ENCODE data around the gene GAS7.
"Not testable (repeated sequence)": the region's sequence is repeated elsewhere in the genome, so short reads cannot be mapped to it uniquely, and the experiment has no call there.

GAS7 gene

DNA sequence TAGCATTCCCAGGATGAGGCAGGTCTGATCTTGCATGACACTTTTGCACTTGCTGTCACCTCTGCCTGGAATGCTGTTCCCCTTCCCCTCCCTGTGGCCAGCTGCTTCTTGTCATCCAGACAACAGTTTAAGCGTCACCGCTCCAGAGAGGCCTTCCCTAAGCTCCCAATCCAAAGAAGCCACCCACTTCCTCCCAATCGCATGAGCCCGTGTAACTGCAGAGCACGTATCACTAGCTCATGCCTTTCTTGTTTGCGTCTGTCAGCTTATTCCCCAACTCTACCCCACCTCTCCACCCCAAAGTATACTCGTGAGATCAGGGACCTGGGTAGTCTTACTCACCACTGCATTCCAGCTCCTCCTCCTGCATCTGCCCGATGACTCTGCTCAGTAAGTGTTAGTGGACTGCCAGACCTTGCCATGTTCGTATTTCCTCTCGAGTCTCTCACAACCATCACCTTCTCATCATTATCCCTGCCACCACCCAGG, 92.8 kb downstream of the GAS7 start:
- DNase-seq, result no peak

GRCh38 chr17:10103712-10104111, 94.7 kb downstream of the GAS7 start:
- no peak for DNase-seq

- DNase-seq, result no peak
These were observed 95.6 kb downstream of the GAS7 start for GRCh38 chr17:10102817-10103216.

- DNase-seq, result no peak
These were observed 99.3 kb downstream of the GAS7 start for GRCh38 chr17:10099051-10099571.

DNA sequence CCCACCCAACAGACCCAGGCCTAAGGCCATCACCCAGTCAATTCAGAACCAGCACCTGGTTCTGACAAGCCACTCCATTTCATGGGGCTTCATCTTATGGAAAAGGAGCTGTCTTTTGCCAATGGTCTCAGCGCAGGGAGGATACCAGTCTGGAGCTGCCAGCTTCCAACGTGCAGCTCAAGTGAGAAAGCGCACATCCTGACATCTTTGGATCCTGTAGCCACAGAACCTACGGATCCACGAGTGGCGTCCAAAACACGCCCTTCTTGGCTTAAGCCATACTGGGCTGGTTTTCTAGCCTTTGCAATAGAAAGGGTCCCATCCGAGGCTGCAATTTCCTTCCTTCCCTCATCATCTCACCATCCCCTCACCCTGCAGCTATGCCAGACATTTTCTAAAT, 101.8 kb downstream of the GAS7 start:
- DNase-seq, result no peak

- not testable (repeated sequence) for DNase-seq
These were observed 103.1 kb downstream of the GAS7 start for GRCh38 chr17:10095295-10095694.

DNA sequence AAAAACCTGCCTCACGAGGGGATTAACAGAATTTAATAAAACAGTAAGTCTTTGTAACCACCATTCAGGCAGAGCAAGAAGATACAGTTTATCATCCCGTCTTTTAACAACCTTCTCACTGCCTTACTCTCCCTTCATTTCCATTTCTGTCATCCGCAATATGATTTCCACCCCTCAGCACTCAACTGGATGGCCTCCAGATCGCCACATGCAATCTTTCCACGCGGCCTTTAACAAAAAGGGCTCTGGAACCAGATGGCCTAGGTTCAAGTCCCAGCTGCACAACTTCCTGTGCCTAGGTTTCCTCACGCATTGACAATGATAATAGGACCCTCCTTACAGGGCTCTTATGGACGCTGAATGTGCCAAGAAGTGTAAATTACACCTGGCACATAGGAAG, 103.6 kb downstream of the GAS7 start:
- no peak for DNase-seq

DNA sequence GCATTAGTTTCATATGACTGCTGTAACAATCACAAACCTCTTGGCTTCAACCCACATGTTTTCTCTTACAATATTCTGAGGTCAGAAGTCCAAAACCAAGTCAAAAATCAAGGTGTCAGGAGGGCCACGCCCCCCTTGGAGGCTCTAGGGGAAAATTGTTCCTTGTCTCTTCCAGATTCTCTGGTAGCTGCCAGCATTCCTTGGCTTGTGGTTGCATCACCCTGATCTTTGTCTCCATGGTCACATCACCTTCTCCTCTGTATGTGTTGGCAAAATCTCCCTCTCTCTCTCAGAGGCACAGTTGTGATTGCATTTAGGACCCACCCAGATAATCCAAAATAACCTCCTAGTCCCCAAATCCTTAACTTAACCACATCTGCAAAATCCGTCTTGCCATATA, 105.8 kb downstream of the GAS7 start:
- no peak for DNase-seq

DNA sequence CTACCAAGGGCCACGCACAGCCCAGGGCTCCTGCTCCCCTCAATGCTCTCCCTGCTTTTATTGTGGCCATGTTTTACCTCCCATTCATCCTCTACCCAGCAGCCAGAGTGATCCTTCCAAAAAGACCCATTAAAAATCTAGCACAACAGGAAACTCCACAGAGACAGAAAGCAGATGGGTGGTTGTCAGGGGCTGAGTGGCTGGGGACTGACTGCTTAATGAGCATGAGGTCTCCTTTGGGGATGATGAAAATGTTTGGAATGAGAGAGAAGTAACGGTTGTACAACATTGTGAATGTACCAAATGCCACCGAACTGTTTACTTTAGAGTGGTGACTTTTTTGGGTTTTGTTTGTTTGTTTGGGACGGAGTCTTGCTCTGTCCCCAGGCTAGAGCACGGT, 107.4 kb downstream of the GAS7 start:
- DNase-seq, result no peak

DNA sequence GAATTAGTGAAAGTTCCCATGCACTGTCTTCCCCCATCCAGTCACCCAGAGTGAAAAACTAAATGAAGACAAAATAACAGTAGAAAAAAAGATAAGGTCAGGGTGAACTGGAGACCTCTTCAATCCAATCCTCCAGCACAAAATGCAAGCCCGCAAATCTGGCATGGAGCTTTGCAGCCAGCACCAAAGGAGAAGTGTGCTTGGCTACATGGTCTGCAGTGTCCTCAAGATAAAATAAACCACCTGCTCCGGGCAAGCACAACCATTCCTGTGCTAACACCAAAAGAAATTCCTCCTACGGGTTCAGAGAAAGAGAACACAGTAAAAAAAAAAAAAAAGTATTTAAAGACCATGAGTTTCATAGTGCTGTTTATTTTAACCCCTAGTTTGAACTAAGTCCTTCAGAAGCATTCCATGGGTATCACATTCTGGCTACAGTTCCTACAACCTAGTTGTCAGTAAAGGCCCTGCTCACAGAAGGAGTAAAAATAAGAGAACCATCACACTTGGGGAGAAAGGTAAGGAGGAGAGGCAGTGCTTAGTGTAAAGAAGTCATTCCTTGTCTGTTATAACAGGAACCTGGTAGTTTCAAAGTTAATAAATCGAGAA, 109.1 kb downstream of the GAS7 start:
- DNase-seq, result no peak

DNA sequence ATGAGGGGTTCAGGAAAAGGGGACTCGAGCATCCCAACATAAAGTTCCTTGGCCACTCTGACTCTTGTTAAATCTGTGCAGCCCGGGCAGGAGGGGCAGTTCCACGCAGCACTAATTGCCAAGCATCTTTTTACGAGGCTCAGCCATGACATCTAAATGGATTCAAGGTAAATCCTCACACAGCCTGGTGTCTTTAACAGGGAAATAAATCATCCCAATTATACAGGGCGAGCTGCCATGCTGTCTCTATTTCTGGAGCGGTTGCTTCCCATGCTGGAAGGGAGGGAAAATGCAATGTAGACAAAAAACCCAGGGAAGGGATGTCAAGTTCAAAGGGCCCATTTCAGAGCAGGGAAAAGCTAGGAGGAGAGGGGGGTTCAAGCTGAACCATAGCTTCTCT, 110.0 kb downstream of the GAS7 start:
- no peak for DNase-seq

- no peak for DNase-seq
These were observed 111.1 kb downstream of the GAS7 start for GRCh38 chr17:10087355-10087754.

DNA sequence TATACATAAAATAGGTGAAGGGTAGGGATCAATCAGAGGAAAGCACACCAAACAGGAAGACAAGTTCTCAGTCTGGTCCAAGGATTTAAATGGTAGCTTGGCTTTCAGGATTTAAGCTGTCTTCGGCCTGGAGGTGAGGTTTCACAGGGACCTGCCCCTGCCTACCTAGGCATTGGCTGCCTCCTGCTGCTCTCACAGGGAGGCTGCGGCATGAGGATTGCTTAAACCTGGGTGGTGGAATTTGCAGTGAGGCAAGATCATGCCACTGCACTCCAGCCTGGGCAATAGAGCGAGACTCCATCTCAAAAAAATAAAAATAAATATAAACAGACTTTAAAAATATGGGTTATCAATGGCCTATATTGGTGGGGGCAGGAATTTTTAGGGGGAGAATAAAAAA, 114.5 kb downstream of the GAS7 start:
- no peak for DNase-seq

- DNase-seq, result no peak
These were observed 115.6 kb downstream of the GAS7 start for GRCh38 chr17:10082795-10083194.

- DNase-seq, result no peak
These were observed 116.7 kb downstream of the GAS7 start for GRCh38 chr17:10081571-10082169.

GRCh38 chr17:10077561-10078299, 120.7 kb downstream of the GAS7 start:
- no peak for DNase-seq

- no peak for DNase-seq
These were observed 122.5 kb downstream of the GAS7 start for GRCh38 chr17:10075919-10076318.

- DNase-seq, result no peak
These were observed 124.5 kb downstream of the GAS7 start for GRCh38 chr17:10073941-10074340.

DNA sequence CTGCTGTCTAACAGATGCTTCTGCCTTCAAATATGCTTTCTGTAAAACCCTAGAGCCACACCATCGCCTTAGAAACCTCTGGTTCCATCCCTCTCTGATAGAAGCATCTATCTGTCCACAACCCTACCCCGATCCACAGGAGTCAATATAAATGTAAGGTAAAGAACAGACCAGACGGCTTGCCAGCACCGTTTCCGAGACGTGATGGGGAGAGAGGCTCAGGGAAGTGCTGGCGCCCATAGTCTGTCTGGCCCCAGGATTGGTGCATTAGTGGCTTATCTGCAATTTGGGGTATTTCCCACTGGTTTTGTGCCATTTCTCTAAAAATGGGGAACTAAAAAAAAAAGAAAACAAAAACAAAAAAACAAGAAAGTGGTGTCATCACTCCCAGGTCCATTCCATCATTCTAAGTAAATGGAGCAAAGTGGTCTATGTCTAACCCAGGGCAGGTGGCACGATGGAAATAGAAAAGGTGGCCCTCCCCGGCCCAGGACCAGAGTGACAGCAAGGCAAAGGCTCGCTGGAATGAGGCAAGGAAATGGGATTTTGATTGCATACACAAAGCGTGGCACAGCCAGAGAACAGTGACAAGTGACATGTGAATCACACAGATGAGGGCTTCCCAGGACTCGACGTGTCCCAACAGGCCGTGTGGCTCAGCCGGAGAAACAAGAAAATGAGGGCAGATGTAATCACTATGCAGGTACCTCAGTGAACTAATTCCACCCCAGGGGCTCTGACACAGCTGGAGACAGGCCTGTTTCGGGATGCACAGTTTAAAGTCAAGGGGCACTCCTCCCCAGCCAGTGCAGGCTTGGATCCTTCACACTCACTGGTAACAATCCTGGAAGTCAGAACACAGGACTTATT, 125.6 kb downstream of the GAS7 start:
- no peak for DNase-seq

DNA sequence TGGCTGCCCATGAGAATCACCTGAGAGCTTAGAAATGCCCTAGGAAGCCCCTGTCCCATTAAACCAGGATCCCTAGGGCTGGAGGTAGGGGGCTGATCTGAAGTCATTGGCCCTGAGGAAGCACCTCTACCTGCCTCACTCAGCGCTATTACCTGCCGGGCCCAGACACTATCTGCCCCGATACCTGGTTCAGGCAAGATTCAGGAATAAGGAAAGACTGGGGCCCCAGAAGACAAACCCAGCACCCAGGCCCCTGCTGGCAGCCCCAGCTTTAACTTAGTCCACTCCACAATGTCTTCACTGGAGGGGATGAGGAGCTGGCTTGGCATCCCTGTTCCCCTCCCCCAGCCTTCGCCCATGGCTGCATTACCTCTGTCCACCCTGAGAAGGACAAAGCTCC, 126.3 kb downstream of the GAS7 start:
- no peak for DNase-seq

- DNase-seq, result no peak
These were observed 127.3 kb downstream of the GAS7 start for GRCh38 chr17:10071141-10071540.

- no peak for DNase-seq
These were observed 127.7 kb downstream of the GAS7 start for GRCh38 chr17:10070690-10071089.

DNA sequence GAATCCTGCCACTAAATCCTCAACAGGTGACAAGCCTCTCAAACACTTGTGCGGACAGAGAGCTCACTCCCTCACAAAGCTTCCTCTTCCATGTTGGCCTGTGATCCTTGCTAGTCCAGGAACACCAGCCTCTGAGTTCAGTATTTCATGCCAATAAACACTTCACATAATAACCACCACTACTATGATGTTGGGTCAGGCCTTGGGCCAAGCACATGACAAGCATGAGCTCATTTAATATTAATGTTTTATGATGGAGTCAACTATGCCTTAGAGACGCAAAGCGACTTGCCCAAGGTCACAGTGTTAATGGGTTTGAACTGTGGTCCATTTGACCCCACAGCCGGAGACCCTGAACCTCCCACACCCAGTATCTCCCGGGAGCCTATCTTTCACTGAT, 129.1 kb downstream of the GAS7 start:
- no peak for DNase-seq
